Kidney tubule cell (primary cell): ENCODE data around the gene CMIP.
"Not testable (repeated sequence)": the region's sequence is repeated elsewhere in the genome, so short reads cannot be mapped to it uniquely, and the experiment has no call there.

ENCODE experiments used
- DNase-seq: peaks from one replicate; pipeline ENCODE4 v3.0.0-alpha.2; 2018; ENCODE audit warnings: low spot score

The CMIP gene

GRCh38 chr16:81444448-81445121, at the start of gene CMIP:
CMIP (plus strand) TSS chr16:81444808.
- peak; percentile 94 for DNase-seq

GRCh38 chr16:81394966-81395655, 49.5 kb upstream of the CMIP start:
- no peak for DNase-seq

GRCh38 chr16:81397058-81397878, 47.3 kb upstream of the CMIP start:
- DNase-seq, result no peak

GRCh38 chr16:81397879-81398520, 46.6 kb upstream of the CMIP start:
- no peak for DNase-seq

DNA sequence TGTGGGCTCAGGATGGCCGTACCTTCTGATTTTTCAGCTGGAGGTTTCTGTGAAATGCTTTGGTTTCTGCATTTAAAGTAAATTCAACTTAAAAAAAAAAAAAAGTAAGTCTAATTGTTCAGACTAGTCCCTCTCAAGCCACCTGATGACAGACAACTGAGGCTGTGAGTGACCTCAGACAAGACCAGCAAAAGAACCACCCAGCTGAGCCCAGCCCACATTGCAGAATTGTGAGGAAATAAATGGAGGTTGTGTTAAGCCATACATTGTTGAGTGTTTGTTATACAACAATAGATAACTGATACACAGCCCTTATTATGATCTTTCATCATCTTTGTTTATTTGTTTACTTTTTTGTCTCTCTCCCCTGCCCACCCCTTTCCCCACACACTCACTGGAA, 44.7 kb upstream of the CMIP start:
- DNase-seq, result no peak

DNA sequence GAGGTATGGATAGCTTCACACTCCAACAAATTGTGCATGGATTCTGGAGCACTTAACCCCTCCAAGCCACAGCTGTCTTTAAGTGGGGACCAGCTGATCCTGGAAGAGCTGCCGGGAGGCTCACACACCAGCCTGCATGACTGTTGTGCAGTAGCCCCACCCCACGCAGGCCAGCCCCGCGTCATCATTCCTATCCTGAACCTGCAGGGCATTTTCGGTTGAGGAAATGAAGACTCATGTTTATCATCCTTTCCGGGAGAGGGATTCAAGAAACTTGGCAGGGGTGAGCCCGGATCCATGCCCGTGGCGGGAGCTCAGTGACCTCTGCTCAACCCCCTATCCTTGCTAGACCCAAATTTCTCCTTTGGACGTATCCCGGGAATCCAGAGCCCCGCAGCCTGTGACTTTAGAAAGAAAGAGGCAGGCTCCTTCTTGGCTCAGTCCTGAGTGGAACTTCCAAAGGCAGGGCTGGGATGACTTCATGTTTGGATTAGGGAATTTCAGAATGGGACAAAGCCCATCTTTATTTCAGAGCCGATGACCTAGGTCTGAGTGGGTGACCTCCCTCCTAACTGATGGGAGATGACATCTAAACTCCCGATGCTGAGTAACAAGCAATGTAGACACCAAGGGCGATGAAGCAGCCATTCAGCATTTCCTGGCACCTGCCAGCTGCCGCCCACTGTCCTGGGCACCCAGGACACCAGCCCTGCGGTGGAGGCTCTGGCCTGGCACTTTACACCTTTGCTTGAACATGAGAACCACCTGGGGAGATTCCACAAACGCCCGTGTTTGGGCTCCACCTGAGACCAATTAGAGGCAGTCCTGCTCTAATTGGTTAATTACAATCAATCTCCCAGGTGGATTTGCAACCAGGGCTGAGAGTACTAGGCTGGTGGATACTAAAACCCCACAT, 43.3 kb upstream of the CMIP start:
- DNase-seq, result peak; percentile 74

GRCh38 chr16:81403208-81403600, 41.4 kb upstream of the CMIP start:
- no peak for DNase-seq

DNA sequence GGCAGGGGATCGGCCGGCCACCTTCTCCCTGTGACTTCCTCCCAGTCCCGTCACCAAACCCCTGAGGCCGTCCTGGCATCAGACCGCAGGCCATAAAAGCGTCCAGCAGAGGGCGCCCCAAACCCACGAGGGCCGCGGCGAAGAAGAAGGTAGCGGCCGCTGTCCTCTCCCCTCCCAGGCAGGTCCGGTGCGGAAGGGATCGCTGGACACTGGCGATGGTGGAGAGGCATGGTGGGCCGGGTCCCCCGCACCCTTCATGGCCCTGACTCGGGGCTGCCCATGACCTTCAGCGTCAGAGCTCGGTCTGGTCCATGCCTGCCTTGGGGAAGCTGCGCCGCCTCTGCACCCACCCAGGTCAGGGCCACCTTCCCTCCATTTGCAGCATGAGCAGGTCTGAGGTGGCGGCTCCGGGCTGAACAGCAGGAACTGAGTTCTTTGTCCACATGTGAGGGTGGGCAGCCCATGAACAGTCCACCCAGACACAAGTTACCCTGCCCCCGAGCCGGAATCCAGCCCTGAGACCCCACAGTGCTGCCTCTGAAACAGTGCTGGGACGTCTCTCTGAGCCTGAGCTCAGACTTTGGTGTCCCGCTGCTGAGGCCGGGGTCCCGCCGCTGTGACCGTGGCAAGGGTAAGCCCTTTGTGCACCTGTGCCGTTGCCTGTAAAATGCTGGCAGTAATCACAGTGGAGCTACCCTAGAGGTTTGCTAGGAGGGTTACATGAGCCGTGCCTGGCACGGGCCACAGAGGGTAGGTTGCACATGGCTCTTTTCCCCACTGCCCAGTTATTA, 40.8 kb upstream of the CMIP start:
- peak; percentile 87 for DNase-seq

- not testable (repeated sequence) for DNase-seq
Observed at GRCh38 chr16:81405002-81405401, 39.6 kb upstream of the CMIP start.

DNA sequence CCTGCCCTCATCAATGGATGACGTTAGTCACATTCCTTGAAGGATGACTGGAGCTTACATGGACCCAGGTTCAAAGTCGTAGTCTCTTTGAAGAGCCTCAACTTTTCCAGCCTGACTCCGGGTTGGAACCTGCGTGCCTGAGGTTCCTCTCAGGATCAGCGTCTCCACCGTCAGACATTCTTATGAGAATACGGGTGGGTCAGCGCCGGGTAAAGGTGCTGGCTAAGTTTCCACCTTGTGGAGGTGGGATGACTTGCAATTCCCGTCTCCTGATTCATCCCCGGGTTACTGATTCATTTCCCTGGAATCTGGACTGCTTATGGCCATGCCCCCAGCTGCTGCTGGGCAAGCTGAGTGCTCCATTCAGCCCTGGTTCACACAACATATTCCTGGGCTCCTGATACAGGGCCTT, 38.9 kb upstream of the CMIP start:
- DNase-seq, result peak; percentile 99

DNA sequence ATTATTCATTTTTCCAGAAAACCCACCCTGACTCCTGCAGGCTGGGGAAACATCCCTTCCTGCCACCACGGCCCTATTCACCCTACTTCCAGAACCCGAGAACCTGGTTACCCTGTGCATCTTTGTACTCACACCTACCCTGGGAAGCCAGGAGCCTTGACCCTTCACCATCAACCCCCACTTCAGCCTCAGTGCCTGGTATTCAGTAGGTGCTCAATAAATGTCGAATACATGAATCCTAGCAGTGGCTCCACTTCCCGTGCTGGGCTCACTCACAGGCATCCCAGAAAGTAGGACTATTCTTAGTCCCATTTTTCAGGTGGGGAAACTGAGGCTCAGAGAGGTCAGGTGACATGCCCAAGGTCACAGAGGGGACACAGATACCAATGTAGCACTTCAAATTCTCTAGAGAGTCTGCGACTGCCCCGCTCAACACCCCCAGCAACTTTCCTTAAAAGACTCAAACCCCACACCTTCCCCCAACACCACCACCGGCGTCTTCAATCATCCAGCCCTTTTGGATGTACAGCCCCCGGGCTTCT, 36.1 kb upstream of the CMIP start:
- DNase-seq, result no peak

GRCh38 chr16:81409016-81409556, 35.5 kb upstream of the CMIP start:
- no peak for DNase-seq

DNA sequence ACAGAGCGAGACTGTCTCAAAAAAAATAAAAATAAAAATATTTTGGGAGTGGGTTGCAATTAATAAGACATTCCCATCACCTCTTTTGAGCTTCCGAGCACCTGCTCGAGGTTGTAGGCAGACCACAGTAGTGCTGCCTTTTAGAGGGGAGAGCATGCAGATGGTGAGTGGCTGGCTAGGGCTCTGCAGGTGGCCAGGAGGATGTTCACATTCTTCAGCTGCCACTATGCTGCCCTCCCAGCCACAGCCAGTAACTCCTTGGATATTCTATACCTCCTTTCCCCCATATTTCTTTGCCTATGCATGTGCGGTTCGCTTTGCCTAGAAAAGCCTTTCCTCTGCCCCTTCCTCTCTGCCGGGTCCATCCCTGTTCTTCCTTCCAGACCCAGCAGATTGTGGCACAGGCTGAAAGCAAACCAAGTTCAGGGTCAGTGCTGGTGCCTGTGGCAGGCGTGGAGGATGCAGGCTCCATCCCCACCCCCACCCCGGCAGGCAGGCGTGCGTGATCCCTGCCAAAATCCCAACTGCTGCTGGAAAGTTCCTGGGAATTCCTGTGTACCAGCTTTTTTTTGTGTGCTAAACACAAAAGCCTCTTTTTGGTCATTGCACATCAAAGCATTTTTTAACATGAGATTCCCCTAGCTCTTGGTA, 33.8 kb upstream of the CMIP start:
- no peak for DNase-seq

DNA sequence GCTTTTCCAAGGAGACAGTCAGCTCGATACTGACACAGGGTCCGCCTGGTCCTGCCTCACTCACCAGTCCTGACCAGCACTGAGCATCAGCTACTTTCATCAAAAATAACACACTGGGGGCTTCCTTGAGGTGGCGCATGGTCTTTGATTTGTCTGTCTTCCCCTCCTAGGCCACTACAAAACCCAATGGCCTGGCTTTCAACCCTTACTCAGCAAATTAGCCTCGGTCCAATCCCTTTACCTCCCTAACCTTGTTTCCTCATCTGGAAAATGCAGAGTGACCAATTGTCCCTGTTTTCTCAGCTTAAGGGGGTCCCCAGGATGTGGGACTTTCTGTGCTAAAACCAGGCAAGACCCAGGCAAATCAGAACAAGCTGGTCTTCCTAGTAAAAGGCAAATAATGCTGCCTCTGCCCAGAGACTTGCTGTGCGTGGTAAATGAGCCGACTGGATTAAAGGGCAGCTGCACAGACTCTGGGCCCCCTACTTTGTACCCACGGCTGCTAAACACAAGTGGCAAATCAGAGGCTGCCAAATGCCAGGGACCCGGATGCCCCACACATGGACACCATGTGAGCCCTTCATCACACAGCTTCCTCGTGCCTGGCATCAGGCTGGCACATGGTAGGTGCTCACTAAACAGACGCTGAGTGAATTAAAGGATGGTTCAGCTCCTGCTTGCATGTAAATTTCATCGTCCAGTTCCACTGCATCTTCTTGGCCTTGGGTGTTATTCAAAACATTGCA, 31.2 kb upstream of the CMIP start:
- DNase-seq, result no peak

- DNase-seq, result no peak
Observed at GRCh38 chr16:81415751-81416150, 28.9 kb upstream of the CMIP start.

DNA sequence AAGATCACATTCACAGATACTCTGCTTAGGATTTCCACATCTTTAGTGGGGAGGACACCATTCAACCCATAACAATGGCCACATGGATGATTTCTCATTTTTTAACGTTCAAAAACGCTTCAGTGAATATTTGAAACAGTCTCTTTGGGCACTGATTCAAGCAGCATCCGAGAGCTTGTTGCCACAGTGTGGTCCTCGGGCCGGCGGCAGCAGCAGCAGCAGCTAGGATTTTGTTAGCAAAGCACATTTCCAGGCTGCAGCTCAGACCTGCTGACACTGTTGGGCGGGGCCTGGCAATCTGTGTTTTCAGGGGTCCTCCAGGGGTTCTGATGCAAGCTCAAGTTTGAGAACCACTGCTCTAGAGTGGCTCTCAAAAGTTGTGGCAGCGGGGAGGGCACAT, 27.9 kb upstream of the CMIP start:
- no peak for DNase-seq

- DNase-seq, result no peak
Observed at GRCh38 chr16:81417210-81417609, 27.4 kb upstream of the CMIP start.

DNA sequence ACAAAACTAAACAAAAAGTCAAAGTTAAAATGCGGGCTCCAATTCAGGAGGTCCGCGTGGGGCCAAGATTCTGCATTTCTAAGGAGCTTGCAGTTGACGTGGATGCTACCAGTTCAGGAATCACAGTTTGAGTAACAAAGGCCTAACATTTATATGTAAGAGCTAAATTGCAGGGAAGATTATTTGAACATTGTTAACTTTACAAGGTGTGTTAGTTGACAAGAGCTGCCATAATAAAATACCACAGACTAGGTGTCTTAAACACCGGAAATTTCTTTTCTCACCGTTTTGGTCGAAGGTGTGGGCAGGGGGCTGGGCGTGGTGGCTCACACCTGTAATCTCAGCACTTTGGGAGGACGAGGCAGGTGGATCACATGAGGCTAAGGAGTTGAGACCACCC, 24.8 kb upstream of the CMIP start:
- no peak for DNase-seq

- DNase-seq, result no peak
Observed at GRCh38 chr16:81421126-81421525, 23.5 kb upstream of the CMIP start.
